Measurements from ENCODE around the gene PDSS1. TPM values are rescaled to one million over a fixed set of nuclear protein-coding genes. Genes with fewer than 3 reads are reported as not detected.

The PDSS1 gene
- total RNA-seq, 2 experiments from 2014 or later, result 3.8 to 4.5 TPM

DNA sequence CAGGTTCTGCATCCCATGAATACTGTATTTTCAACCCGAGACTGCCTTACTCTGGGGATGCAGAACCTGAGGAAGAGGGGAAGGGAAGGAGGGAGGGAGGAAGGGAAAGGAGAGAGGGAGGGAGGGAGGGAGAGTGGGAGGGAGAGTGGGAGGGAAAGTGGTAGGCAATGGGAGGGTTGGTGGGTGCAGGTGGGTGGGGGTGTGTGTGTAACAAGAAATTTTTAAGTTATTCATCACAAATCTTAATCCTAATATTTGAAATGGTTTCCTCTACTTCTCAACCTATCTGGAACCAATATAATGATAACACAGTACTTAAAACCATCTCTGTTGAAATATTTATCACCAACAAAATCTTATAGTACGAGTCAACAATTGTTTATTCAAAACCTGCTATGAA lies 68.0 kb downstream of the PDSS1 start:
- H3K27ac Mint-ChIP-seq, result no peak overlapping the region
- ChIA-PET POLR2A (no interaction called here), CTCF (no interaction called here)
- no peaks in the 10 kb centered on the region for H3K27me3 Mint-ChIP-seq
- peaks cover 73% of the 10 kb centered on the region for H3K36me3 Mint-ChIP-seq (ENCODE audit: low read depth)
- TF ChIP-seq, protein P1, sequence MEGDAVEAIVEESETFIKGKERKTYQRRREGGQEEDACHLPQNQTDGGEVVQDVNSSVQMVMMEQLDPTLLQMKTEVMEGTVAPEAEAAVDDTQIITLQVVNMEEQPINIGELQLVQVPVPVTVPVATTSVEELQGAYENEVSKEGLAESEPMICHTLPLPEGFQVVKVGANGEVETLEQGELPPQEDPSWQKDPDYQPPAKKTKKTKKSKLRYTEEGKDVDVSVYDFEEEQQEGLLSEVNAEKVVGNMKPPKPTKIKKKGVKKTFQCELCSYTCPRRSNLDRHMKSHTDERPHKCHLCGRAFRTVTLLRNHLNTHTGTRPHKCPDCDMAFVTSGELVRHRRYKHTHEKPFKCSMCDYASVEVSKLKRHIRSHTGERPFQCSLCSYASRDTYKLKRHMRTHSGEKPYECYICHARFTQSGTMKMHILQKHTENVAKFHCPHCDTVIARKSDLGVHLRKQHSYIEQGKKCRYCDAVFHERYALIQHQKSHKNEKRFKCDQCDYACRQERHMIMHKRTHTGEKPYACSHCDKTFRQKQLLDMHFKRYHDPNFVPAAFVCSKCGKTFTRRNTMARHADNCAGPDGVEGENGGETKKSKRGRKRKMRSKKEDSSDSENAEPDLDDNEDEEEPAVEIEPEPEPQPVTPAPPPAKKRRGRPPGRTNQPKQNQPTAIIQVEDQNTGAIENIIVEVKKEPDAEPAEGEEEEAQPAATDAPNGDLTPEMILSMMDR (IDR thresholded peaks at IDR 0.05), result no peak
- peaks cover 10% of the 10 kb centered on the region for H3K4me1 Mint-ChIP-seq (ENCODE audit: low read depth)
- H3K9me3 ChIP-seq (ENCODE audit: control insufficient read depth in 1 of 2, insufficient read depth in 1 of 2, low read length in 2 of 2), result no peaks in the 10 kb centered on the region
- H3K4me3 ChIP-seq (ENCODE audit: low read length), result no peak overlapping the region
- no peaks in the 10 kb centered on the region for H3K9me3 Mint-ChIP-seq
- no peak overlapping the region for H3K27ac ChIP-seq (ENCODE audit: low read depth in 1 of 2, low read length in 2 of 2)
- ATAC-seq (ENCODE audit: poor library complexity) (no peak), DNase-seq (no peak)
- H3K36me3 ChIP-seq (ENCODE audit: insufficient read depth, low read length), result peaks cover 62% of the 10 kb centered on the region
- intact Hi-C loops (cut with DNase I, micrococcal nuclease), result no loop called here
- no peaks in the 10 kb centered on the region for H3K27me3 ChIP-seq (ENCODE audit: control insufficient read depth in 1 of 2, insufficient read depth in 2 of 2, low read length in 2 of 2)
- no peaks in the 10 kb centered on the region for H3K4me1 ChIP-seq (ENCODE audit: insufficient read depth, low read length)
- H3K4me3 Mint-ChIP-seq, result no peak overlapping the region

DNA sequence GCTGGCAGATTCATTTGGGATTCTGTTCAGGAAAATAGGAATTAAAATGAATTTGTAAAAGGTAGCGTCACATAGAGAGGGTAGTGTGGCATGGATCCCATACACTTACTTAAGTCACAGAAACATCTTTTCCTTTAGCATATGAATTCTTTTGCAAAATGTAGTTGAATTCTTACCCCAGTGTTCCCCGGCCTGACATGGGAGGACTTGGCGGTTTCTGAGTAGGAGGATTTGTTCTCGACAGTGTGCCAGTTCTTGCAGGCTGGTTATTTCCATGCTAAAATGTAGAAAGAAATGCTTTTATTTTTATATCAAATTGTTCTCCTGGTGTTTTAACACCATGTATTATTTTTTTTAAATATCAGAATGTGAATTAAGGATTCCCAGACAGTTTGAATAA lies 72.6 kb downstream of the PDSS1 start:
- H3K27me3 ChIP-seq (ENCODE audit: control insufficient read depth in 1 of 2, insufficient read depth in 2 of 2, low read length in 2 of 2), result no peaks in the 10 kb centered on the region
- no peak for ATAC-seq (ENCODE audit: poor library complexity)
- DNase-seq, result no peak
- CTCF ChIA-PET, result no interaction called here
- POLR2A ChIA-PET, result no interaction called here
- H3K27ac Mint-ChIP-seq, result no peak overlapping the region
- H3K36me3 ChIP-seq (ENCODE audit: insufficient read depth, low read length), result peaks cover 34% of the 10 kb centered on the region
- H3K27ac ChIP-seq (ENCODE audit: low read depth in 1 of 2, low read length in 2 of 2), result no peak overlapping the region
- no peaks in the 10 kb centered on the region for H3K9me3 Mint-ChIP-seq
- H3K4me1 Mint-ChIP-seq (ENCODE audit: low read depth), result peaks cover 45% of the 10 kb centered on the region
- H3K4me3 Mint-ChIP-seq, result no peak overlapping the region
- no peak overlapping the region for H3K4me3 ChIP-seq (ENCODE audit: low read length)
- TF ChIP-seq, protein P1 (IDR thresholded peaks at IDR 0.05), result no peak
- H3K9me3 ChIP-seq (ENCODE audit: control insufficient read depth in 1 of 2, insufficient read depth in 1 of 2, low read length in 2 of 2), result no peaks in the 10 kb centered on the region
- intact Hi-C loops (cut with DNase I, micrococcal nuclease), result no loop called here
- H3K27me3 Mint-ChIP-seq, result no peaks in the 10 kb centered on the region
- H3K4me1 ChIP-seq (ENCODE audit: insufficient read depth, low read length), result no peaks in the 10 kb centered on the region
- peaks cover 58% of the 10 kb centered on the region for H3K36me3 Mint-ChIP-seq (ENCODE audit: low read depth)

DNA sequence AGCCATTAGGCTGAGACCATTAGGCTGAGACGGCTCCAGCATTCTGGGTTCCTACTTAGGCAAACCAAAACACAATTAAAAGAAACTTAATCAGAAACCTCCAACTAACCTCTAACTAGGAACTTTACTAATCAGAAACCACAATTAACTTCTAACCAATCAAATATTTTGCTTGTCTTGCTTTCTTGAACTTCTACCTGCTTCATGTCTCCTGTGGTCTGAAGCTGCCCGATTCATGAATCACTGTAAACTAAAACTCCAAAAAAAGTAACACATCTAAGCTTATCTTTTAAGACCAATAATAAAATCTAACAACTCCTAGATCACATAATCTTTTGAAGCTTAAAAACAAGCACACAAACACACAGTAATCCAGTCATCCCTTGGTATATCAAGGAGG lies 76.1 kb downstream of the PDSS1 start:
- Mint-ChIP-seq H3K27me3 (no peaks in the 10 kb centered on the region), H3K9me3 (no peaks in the 10 kb centered on the region), H3K4me3 (no peak overlapping the region), H3K36me3 (ENCODE audit: low read depth) (peaks cover 53% of the 10 kb centered on the region), H3K27ac (peak overlapping the region; percentile 76), H3K4me1 (ENCODE audit: low read depth) (peaks cover 77% of the 10 kb centered on the region)
- Histone ChIP-seq H3K27ac (ENCODE audit: low read depth in 1 of 2, low read length in 2 of 2) (no peak overlapping the region), H3K36me3 (ENCODE audit: insufficient read depth, low read length) (peaks cover 7% of the 10 kb centered on the region), H3K9me3 (ENCODE audit: control insufficient read depth in 1 of 2, insufficient read depth in 1 of 2, low read length in 2 of 2) (no peaks in the 10 kb centered on the region), H3K4me1 (ENCODE audit: insufficient read depth, low read length) (peaks cover 4% of the 10 kb centered on the region), H3K27me3 (ENCODE audit: control insufficient read depth in 1 of 2, insufficient read depth in 2 of 2, low read length in 2 of 2) (no peaks in the 10 kb centered on the region), H3K4me3 (ENCODE audit: low read length) (no peak overlapping the region)
- POLR2A ChIA-PET, result no interaction called here
- CTCF ChIA-PET, result no interaction called here
- intact Hi-C loops (cut with DNase I, micrococcal nuclease), result no loop called here
- DNase-seq, result no peak
- TF ChIP-seq, protein P1 (IDR thresholded peaks at IDR 0.05), result no peak
- ATAC-seq (ENCODE audit: poor library complexity), result no peak
